Measurements from ENCODE around the gene TXNIP. TPM values are rescaled to one million over a fixed set of nuclear protein-coding genes. Genes with fewer than 3 reads are reported as not detected.

Gene TXNIP
- total and polyA plus RNA-seq, 2 of the 4 experiments (the other 2 are of a cell fraction): 36.4 to 77.2 TPM

DNA sequence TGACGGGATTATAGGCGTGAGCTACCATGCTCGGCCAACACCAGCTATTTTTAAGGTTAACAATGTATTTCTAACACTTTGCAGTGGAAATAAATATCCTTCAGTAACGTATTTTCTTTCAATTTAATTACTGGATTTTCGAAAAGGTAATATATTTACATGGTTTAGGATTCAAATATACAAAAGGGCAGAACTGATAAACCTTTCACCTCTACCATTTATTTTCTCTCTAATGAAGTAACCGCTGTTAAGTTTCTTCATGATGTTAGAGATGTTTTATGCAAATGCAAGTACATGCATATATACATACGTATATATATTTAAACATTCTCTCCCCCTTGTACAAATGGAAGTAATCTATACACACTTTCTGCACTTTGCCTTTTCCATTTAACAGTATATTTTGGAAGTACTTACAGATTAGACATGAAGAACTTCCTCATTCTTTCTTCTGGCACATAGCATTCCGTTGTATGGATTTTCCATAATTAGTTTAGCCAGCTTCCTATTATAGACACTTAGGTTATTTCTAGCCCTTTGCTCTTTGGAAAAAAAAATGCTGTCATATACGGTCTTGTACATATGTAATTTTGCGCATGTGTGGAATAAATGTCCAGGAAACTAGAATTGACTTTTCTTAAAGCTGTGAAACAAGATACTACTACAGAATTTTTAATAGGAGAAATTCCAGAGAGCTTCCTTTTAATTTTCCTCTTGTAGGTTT is 40.0 kb upstream of the TXNIP start:
- no peaks in the 10 kb centered on the region for H3K36me3 ChIP-seq (ENCODE audit: control insufficient read depth, insufficient read depth, low read length)
- no peak overlapping the region for H2AK9ac ChIP-seq (replicated peaks; ENCODE audit: low read depth, low read length, poor library complexity)
- TF ChIP-seq BHLHE40 (IDR thresholded peaks at IDR 0.05; ENCODE audit: low read depth, low read length) (no peak), USF2 (IDR thresholded peaks at IDR 0.05; ENCODE audit: low read depth, low read length) (no peak), MAZ (IDR thresholded peaks at IDR 0.05; ENCODE audit: borderline replicate concordance, low read depth, low read length) (no peak), RCOR1 (IDR thresholded peaks at IDR 0.05; ENCODE audit: insufficient replicate concordance, low read length) (no peak), CHD1 (IDR thresholded peaks at IDR 0.05; ENCODE audit: low read depth, low read length) (no peak), MAFK (IDR thresholded peaks at IDR 0.05; ENCODE audit: low read depth, low read length) (no peak)
- DNase-seq (no peak), ATAC-seq (ENCODE audit: low read depth) (no peak)
- H4K5ac ChIP-seq (ENCODE audit: low read depth, low read length): no peak overlapping the region
- intact Hi-C loops (cut with micrococcal nuclease) (no loop called here), in situ Hi-C loops (cut with MboI; ENCODE audit: low sequenced_read_pairs) (no loop called here), dilution Hi-C loops (cut with HindIII; ENCODE audit: low sequenced_read_pairs, unreplicated experiment) (no loop called here)
- BruUV-seq (replicated peaks): no TSS peak
- H3K4me2 ChIP-seq (ENCODE audit: low read depth, low read length): peak overlapping the region; percentile 62
- H3K9me3 ChIP-seq (ENCODE audit: control insufficient read depth, insufficient read depth, low read length): no peaks in the 10 kb centered on the region
- CTCF ChIA-PET: interaction anchor here (1.0 kb wide), 1 partner anchor 145 kb away, joined by 3 read pairs; no protein-coding TSS in a partner anchor
- no peak overlapping the region for H3K27ac ChIP-seq (ENCODE audit: insufficient read depth, low read length)
- H4K20me1 ChIP-seq (ENCODE audit: insufficient read depth, low read length): peaks cover 6% of the 10 kb centered on the region; the same call in 1 of the 2 replicates
- no peaks in the 10 kb centered on the region for H3K4me1 ChIP-seq (ENCODE audit: control insufficient read depth, insufficient read depth, low read length)
- H3K9ac ChIP-seq (ENCODE audit: low read depth, low read length): no peak overlapping the region
- H3K4me3 ChIP-seq (ENCODE audit: insufficient read depth, low read depth, low read length): peak overlapping the region; percentile 46
- no peak overlapping the region for H2BK15ac ChIP-seq (ENCODE audit: low read depth, low read length)
- no peak overlapping the region for H2AK5ac ChIP-seq (ENCODE audit: low read depth, low read length)
- H3K79me1 ChIP-seq (ENCODE audit: low read depth in 1 of 2, low read length in 2 of 2): no peaks in the 10 kb centered on the region
- no peak overlapping the region for H2BK5ac ChIP-seq (ENCODE audit: low read depth, low read length, poor library complexity, severe bottlenecking)
- no peak overlapping the region for H3K23ac ChIP-seq (ENCODE audit: low read depth, low read length)
- H3K14ac ChIP-seq (replicated peaks; ENCODE audit: low read depth, low read length): no peak overlapping the region
- no CpG with 5 or more reads among the region's 10 CpGs for WGBS, 2 experiments (ENCODE audit: extremely low coverage in 2 of 2, insufficient read length in 1 of 2)
- H3K9me1 ChIP-seq (ENCODE audit: insufficient read depth, low read length): peaks cover 3% of the 10 kb centered on the region; the same call in 1 of the 2 replicates
- H4K8ac ChIP-seq (ENCODE audit: low read depth in 2 of 2, low read length in 2 of 2): no peak overlapping the region
- no peaks in the 10 kb centered on the region for H3K27me3 ChIP-seq (ENCODE audit: control insufficient read depth, insufficient read depth, low read length)
- no peak overlapping the region for H4K91ac ChIP-seq (ENCODE audit: insufficient read depth, low read depth, low read length)
- no peak overlapping the region for H3K4ac ChIP-seq (ENCODE audit: low read depth, low read length)
- no peak overlapping the region for H2BK120ac ChIP-seq (ENCODE audit: low read depth, low read length)
- H3K56ac ChIP-seq (ENCODE audit: extremely low read depth, insufficient read depth, low read length): no peak overlapping the region
- no peak overlapping the region for H2BK20ac ChIP-seq (ENCODE audit: low read depth, low read length)
- no peak overlapping the region for H3K18ac ChIP-seq (ENCODE audit: low read depth, low read length)
- POLR2A ChIA-PET (ENCODE audit: unreplicated experiment): no interaction called here
- peak overlapping the region; percentile 82 for H2AFZ ChIP-seq (replicated peaks; ENCODE audit: low read length, poor library complexity)
